HUES48 (cell line): Measurements from ENCODE around the gene PRKG1.

Source experiments
- H3K27ac ChIP-seq: one replicate; pipeline ENCODE4 v1.7.0; 2013; ENCODE audit warnings: low read depth, low read length, inconsistent platforms
- H3K27me3 ChIP-seq: 2 replicates; pipeline ENCODE4 v1.6.1; 2013; ENCODE audit warnings: mild to moderate bottlenecking, low read length; ENCODE audit not compliant: control insufficient read depth, insufficient read depth
- H3K36me3 ChIP-seq: 2 replicates; pipeline ENCODE4 v1.6.1; 2013; ENCODE audit warnings: low read length; ENCODE audit not compliant: control insufficient read depth, insufficient read depth
- H3K4me1 ChIP-seq: 2 replicates; pipeline ENCODE4 v1.6.1; 2013; ENCODE audit warnings: mild to moderate bottlenecking, low read length; ENCODE audit not compliant: control insufficient read depth, insufficient read depth
- H3K4me3 ChIP-seq: 2 replicates; pipeline ENCODE4 v1.5.1; 2013; ENCODE audit warnings: mild to moderate bottlenecking, low read depth, low read length
- H3K9ac ChIP-seq: 2 replicates; pipeline ENCODE4 v1.6.1; 2013; ENCODE audit warnings: mild to moderate bottlenecking, low read depth, low read length, moderate library complexity
- H3K9me3 ChIP-seq: 2 replicates; pipeline ENCODE4 v1.6.1; 2013; ENCODE audit warnings: low read length; ENCODE audit not compliant: control insufficient read depth, insufficient read depth

PRKG1 gene

DNA sequence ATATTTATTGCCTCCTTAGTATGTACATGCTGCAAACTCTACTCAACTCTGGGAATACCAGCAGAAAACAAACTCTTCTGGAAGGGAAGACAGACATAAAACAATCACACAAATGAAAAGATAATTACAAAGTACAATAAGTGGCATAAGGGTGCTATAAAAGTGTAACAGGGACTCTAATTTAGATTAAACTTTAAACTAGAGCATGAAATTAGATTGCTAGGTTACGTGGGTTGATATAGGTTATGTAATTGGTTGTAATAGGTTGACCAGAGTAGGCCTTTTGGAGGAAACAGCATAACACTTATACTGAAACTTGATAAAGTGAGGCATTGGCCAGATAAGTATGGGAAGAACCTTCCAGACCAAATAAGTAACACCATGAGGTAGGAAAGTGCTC, 1213.6 kb downstream of the PRKG1 start:
- Histone ChIP-seq H3K27me3 (no peaks in the 10 kb centered on the region), H3K36me3 (no peaks in the 10 kb centered on the region), H3K4me1 (no peaks in the 10 kb centered on the region), H3K9ac (no peak overlapping the region), H3K4me3 (no peak overlapping the region), H3K9me3 (no peaks in the 10 kb centered on the region), H3K27ac (no peak overlapping the region)

DNA sequence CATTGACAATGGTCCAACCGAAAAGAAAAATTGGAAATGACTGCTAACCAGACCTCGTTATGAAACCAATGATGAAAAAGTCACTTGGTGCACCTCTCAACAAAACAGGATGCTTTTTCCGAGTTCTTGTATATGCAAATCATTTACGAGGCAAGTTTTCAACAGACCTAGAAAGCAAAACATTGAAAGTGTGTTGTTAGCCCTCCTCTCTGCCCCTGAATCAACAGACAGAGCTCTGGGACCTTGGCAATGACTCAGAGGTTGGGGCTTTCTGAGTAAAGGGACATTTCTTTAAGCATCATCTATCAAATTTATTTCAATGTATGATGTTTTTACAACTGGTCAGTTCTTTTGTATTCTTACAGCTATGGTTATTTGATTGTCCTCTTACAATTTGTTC, 1223.5 kb downstream of the PRKG1 start:
- Histone ChIP-seq H3K36me3 (no peaks in the 10 kb centered on the region), H3K9ac (no peak overlapping the region), H3K27me3 (no peaks in the 10 kb centered on the region), H3K4me1 (0 out of 2 replicates have a peak, but pooled peaks cover 2% of the 10 kb centered on the region), H3K4me3 (no peak overlapping the region), H3K9me3 (no peaks in the 10 kb centered on the region), H3K27ac (no peak overlapping the region)

DNA sequence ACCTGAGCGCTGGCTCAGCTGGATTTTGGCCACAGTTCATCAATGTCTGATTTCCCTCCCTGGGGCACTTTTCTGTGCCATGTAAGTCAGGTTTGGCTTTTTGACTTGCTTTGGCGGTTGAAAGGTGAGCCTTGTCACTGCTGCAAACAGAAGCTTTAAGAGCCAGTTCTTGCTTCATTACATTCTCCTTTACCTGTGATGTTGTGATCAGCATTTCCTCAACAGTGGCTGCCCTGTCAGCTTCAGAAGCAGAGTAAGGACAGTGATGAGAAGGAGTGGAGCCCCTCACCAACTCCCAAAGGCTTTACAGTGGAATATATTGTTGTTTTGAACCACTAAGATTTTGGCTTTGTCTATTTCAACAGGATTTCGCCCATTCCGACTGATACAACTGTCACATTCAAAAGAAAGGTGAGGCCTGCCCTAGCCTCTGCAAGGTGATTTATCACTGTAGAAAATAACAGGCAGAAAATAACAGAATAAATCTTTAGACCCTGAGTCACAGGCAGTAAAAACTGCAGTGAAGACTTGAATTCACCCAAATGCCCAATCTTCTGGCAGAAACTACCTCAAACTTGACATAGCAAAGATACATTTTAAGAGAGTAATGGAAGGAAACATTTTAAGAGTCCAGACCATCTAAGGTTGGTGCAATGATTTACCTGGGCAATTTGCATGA, 1226.5 kb downstream of the PRKG1 start:
- Histone ChIP-seq H3K4me1 (0 out of 2 replicates have a peak, but pooled peaks cover 2% of the 10 kb centered on the region), H3K9ac (no peak overlapping the region), H3K36me3 (no peaks in the 10 kb centered on the region), H3K27me3 (no peaks in the 10 kb centered on the region), H3K9me3 (no peaks in the 10 kb centered on the region), H3K27ac (no peak overlapping the region), H3K4me3 (no peak overlapping the region)

DNA sequence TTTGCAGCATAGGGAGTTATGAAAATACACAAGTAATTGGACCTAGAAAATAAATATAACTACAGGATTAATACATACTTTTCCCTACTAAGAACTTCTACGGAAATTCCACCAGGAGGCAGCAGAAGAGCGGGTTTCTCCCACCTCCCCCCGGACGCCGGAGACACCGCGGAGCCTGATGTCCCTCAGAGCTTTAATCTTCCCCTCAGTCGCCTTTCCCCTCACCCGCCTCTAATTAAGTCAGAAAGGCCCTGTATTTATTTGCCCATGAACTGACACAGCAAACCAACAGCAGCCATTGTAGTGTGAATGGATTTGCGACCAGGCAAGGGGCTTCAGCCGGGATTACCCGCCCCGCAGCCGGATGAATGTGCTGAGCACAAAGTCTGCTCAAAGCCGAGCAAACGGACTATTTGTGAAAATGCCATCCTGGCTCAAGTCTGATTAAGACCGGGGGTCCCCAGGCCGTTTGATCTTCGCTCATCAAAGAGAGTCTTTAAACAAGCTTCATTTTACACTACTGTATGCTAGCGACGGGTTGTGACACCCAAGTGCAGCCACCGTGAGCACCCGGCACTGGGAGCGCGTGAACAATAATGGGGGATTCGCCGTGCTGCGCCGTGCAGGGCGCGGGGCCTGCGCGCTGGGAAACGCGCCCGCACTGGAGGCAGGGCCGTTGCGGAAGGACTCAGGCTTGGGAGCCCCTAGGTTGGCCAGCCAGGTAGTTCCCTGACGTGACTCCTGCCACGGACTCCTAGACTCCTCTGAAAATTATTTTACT, 1234.2 kb downstream of the PRKG1 start:
- no peak overlapping the region for H3K27ac ChIP-seq
- H3K4me3 ChIP-seq, result peak overlapping the region; percentile 59
- peaks cover 52% of the 10 kb centered on the region for H3K27me3 ChIP-seq
- H3K36me3 ChIP-seq, result no peaks in the 10 kb centered on the region
- H3K4me1 ChIP-seq, result peaks cover 6% of the 10 kb centered on the region
- no peaks in the 10 kb centered on the region for H3K9me3 ChIP-seq
- no peak overlapping the region for H3K9ac ChIP-seq

DNA sequence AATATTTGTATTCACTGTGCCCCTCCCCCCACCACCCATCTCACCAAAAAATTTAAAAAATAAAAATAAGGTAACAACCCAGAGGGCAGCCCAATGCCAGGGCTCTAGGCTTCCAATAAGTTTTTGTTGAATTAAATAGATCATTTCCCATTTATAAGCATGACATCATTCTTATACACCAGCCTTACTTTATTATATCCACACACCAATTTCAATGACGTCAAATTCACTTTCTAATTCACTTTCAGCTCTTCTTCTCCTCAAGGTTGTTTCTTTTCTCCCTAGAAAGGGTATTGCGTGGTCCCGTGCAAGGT, 1238.6 kb downstream of the PRKG1 start:
- Histone ChIP-seq H3K27ac (no peak overlapping the region), H3K4me3 (peak overlapping the region; percentile 82), H3K9ac (no peak overlapping the region), H3K27me3 (peaks cover 93% of the 10 kb centered on the region), H3K4me1 (peaks cover 11% of the 10 kb centered on the region), H3K36me3 (no peaks in the 10 kb centered on the region), H3K9me3 (no peaks in the 10 kb centered on the region)

DNA sequence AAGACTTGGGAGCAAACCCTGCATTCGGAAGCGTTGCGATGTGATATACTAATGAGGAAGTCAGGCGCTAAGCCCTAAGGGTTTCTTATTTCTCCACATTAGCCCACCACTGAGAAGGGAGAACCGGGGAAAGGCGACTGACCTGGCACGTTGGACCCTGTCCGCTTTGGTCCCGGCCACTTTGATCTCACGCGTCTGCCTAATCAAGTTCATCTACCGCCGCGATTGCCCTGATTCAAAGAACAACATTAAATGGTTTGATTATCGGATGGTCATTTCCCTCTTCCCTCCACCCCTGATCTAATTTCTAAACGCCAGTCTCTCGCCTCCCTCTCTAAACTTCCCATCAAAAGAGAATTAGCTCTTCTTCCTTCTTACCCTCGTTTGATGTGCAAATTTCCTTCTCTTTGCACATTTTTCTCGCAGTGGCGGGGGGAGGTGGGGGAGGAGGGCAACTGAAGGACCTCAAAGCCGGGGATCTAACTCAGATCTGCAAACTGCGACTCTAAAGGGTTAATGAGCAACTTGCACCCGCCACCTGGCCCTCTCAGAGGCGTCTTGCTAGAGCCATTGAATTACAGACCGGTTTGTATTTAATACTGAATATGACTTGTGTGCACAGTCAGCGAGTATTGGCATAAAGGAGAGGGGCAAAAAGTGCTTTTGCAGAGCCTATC, 1239.1 kb downstream of the PRKG1 start:
- peaks cover 11% of the 10 kb centered on the region for H3K4me1 ChIP-seq
- no peaks in the 10 kb centered on the region for H3K9me3 ChIP-seq
- peaks cover 94% of the 10 kb centered on the region for H3K27me3 ChIP-seq
- no peaks in the 10 kb centered on the region for H3K36me3 ChIP-seq
- H3K9ac ChIP-seq, result no peak overlapping the region
- peak overlapping the region; percentile 82 for H3K4me3 ChIP-seq
- peak overlapping the region; percentile 21 for H3K27ac ChIP-seq

DNA sequence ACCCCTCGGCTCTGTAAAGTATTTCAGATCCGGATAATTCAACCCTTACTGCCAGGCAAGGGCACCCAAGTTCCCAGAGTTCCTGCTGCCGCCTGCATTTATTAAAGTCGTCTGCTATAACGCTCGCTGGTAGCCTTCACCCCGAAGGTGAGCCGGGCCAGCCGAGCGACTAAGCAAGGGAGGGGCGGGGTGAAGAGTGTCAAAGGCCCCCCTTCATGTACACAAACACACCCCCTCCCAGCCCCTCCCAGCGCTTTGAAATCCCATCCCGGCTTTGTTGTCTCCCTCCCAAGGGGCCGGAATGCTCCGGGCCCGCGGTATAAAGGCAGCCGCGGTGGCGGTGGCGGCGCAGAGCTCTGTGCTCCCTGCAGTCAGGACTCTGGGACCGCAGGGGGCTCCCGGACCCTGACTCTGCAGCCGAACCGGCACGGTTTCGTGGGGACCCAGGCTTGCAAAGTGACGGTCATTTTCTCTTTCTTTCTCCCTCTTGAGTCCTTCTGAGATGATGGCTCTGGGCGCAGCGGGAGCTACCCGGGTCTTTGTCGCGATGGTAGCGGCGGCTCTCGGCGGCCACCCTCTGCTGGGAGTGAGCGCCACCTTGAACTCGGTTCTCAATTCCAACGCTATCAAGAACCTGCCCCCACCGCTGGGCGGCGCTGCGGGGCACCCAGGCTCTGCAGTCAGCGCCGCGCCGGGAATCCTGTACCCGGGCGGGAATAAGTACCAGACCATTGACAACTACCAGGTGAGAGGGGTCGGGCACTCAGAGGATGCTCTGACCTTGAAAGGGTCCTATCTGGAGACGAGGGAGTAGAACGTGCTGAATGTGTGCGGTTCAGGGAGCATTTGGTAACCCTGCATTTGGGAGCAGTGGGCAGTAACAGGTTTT, 1239.9 kb downstream of the PRKG1 start, which contains the start of gene DKK1:
Gene DKK1, plus strand, starts transcription at position 349 of the 889 bp plus-strand sequence. Its CDS starts 154 bp downstream, at position 503.
- H3K9me3 ChIP-seq, result no peaks in the 10 kb centered on the region
- peaks cover 11% of the 10 kb centered on the region for H3K4me1 ChIP-seq
- no peak within 1 kb of the TSS for H3K9ac ChIP-seq
- H3K36me3 ChIP-seq, result no peaks in the 10 kb centered on the region
- peak within 1 kb of the TSS; percentile 21 for H3K27ac ChIP-seq
- peak within 1 kb of the TSS; percentile 82 for H3K4me3 ChIP-seq
- H3K27me3 ChIP-seq, result peaks cover 86% of the 10 kb centered on the region

DNA sequence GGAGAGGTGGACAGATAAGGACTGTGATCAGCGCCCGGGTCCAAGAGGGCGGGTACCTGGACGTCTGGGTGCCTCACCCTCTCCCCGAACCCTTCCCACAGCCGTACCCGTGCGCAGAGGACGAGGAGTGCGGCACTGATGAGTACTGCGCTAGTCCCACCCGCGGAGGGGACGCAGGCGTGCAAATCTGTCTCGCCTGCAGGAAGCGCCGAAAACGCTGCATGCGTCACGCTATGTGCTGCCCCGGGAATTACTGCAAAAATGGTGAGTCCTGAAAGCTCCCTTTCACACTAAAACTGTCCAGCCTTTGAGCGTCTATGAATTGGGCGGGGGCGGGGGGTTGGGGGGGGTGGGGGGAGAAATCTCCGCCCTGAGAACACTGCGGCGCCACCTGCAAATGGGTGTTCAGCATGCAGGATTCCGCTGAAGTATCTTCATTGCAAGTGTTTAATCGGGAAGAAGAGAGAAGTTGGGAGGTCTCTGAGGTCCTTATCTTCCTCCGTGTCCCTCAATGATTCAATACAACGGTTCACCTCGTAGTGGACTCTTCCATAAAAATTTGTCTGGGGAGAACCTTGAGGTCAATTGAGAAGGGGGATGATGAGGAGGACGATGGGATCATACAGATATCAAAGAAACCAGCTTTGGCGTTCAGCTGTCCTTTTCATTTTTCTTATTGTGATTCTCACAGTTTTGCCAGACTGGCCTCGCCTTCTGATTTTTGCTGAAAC, 1240.7 kb downstream of the PRKG1 start:
- Histone ChIP-seq H3K36me3 (no peaks in the 10 kb centered on the region), H3K4me1 (peaks cover 11% of the 10 kb centered on the region), H3K27me3 (peaks cover 78% of the 10 kb centered on the region), H3K4me3 (peak overlapping the region; percentile 82), H3K9me3 (no peaks in the 10 kb centered on the region), H3K9ac (no peak overlapping the region), H3K27ac (no peak overlapping the region)

DNA sequence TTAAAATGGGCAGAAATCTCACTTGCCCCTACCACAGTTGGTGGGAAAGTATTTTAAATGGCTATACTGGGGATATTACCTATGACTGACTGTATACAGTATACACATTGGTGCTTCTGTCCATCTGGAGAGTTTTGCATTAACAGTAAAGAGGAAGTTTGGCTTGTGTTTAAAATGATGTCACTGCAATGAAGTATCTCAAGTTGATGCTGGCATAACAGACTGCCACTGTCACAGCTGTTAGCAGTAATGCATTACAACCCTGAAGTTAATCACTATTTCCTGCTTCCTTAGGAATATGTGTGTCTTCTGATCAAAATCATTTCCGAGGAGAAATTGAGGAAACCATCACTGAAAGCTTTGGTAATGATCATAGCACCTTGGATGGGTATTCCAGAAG, 1241.7 kb downstream of the PRKG1 start:
- no peak overlapping the region for H3K9ac ChIP-seq
- peaks cover 11% of the 10 kb centered on the region for H3K4me1 ChIP-seq

DNA sequence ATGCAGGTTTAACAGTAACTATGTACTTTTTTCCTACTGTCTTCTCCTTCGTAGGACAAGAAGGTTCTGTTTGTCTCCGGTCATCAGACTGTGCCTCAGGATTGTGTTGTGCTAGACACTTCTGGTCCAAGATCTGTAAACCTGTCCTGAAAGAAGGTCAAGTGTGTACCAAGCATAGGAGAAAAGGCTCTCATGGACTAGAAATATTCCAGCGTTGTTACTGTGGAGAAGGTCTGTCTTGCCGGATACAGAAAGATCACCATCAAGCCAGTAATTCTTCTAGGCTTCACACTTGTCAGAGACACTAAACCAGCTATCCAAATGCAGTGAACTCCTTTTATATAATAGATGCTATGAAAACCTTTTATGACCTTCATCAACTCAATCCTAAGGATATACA, 1242.2 kb downstream of the PRKG1 start:
- Histone ChIP-seq H3K27ac (no peak overlapping the region), H3K36me3 (no peaks in the 10 kb centered on the region), H3K4me1 (peaks cover 11% of the 10 kb centered on the region), H3K9ac (no peak overlapping the region), H3K9me3 (no peaks in the 10 kb centered on the region), H3K4me3 (no peak overlapping the region), H3K27me3 (peaks cover 63% of the 10 kb centered on the region)

More for the DNA sequence above, 1241.7 kb downstream of the PRKG1 start:
- Histone ChIP-seq H3K27me3 (peaks cover 68% of the 10 kb centered on the region), H3K4me3 (no peak overlapping the region), H3K27ac (no peak overlapping the region), H3K9me3 (no peaks in the 10 kb centered on the region), H3K36me3 (no peaks in the 10 kb centered on the region)
